ENCODE results near the gene ZBED5. TPM values are rescaled to one million over a fixed set of nuclear protein-coding genes. Genes with fewer than 3 reads are reported as not detected.
"Not testable (repeated sequence)": the region's sequence is repeated elsewhere in the genome, so short reads cannot be mapped to it uniquely, and the experiment has no call there.

Gene ZBED5
- polyA plus RNA-seq, 6 donors from 2014 or later, result 17.1 to 46.3 (median 35.0) TPM

DNA sequence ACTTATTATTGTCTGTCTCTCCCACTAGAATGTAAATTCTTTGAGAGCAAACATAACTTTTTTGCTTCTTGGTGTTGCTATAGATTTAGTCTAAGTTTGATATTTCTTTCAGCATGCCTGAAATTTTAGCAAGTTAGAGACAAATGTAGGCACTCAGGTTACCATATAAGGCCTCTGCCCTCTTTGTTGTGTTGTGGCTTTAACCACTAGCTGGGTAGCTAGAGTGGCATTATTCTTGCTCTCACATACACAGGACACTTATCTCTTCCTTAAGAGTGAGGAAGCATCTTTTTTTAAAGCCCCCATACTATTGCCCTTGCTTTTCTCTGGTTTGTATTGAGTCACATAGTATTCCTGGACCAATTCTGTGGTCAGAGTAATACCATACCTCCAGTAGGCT lies 11.2 kb downstream of the ZBED5 start:
- Mint-ChIP-seq H3K36me3 (no peaks in the 10 kb centered on the region), H3K4me1 (peaks cover 0 to 14% (median 12%) of the 10 kb centered on the region in 3 donors), H3K27ac (peak overlapping the region in 2 of 6 donors; percentile 27 to 49), H3K4me3 (no peak overlapping the region), H3K9me3 (no peaks in the 10 kb centered on the region), H3K27me3 (no peaks in the 10 kb centered on the region)
- DNase-seq (no peak), ATAC-seq (ENCODE audit: low read depth in 2 of 2) (no peak)

GRCh38 chr11:10845589-10845988 lies 12.3 kb downstream of the ZBED5 start:
- no peaks in the 10 kb centered on the region for H3K27me3 Mint-ChIP-seq
- H3K4me3 Mint-ChIP-seq, result no peak overlapping the region
- H3K9me3 Mint-ChIP-seq, result peaks cover 0 to 2% (median 0%) of the 10 kb centered on the region in 7 donors
- no peak for DNase-seq
- H3K27ac Mint-ChIP-seq, result no peak overlapping the region
- no peaks in the 10 kb centered on the region for H3K36me3 Mint-ChIP-seq
- H3K4me1 Mint-ChIP-seq, result peaks cover 11 to 19% (median 19%) of the 10 kb centered on the region in 3 donors
- ATAC-seq (ENCODE audit: low read depth in 2 of 2), result no peak

DNA sequence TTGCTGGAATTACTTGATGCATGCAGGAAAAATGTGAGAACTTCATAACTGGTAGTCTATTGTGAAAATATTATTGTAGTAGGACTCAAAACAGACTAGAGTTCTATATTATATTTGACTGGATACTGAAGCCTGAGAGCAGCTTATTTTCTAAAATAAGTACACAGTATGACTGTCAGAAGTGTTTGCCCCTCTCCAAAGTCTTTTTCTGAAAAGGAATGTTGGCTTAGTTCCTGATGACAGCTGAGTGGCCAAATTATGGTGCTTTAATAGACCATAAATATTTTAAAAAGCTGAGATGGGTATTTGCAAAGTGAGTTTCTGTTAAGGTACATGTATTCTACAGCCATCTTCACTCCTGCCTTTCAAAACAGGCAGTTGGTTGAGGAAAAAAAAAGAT lies 13.1 kb downstream of the ZBED5 start:
- no peaks in the 10 kb centered on the region for H3K36me3 Mint-ChIP-seq
- ATAC-seq (ENCODE audit: low read depth in 2 of 2) (no peak), DNase-seq (no peak)
- peaks cover 16 to 24% (median 16%) of the 10 kb centered on the region in 3 donors for H3K4me1 Mint-ChIP-seq
- no peak overlapping the region for H3K4me3 Mint-ChIP-seq
- no peaks in the 10 kb centered on the region for H3K27me3 Mint-ChIP-seq
- H3K27ac Mint-ChIP-seq, result peak overlapping the region in 3 of 6 donors; percentile 22 to 56 (median 41)
- peaks cover 0 to 2% (median 0%) of the 10 kb centered on the region in 7 donors for H3K9me3 Mint-ChIP-seq

GRCh38 chr11:10844356-10844755 lies 13.5 kb downstream of the ZBED5 start:
- Mint-ChIP-seq H3K36me3 (no peaks in the 10 kb centered on the region), H3K27me3 (no peaks in the 10 kb centered on the region), H3K4me3 (no peak overlapping the region), H3K9me3 (peaks cover 0 to 2% (median 0%) of the 10 kb centered on the region in 7 donors), H3K27ac (peak overlapping the region in 4 of 6 donors; percentile 9 to 56 (median 32)), H3K4me1 (peaks cover 15 to 24% (median 16%) of the 10 kb centered on the region in 3 donors)
- DNase-seq, result no peak
- no peak for ATAC-seq (ENCODE audit: low read depth in 2 of 2)

GRCh38 chr11:10838881-10839280 lies 19.0 kb downstream of the ZBED5 start:
- peaks cover 0 to 2% (median 0%) of the 10 kb centered on the region in 7 donors for H3K9me3 Mint-ChIP-seq
- DNase-seq (no peak), ATAC-seq (ENCODE audit: low read depth in 2 of 2) (no peak)
- peak overlapping the region in 1 of 6 donors; percentile 20 for H3K27ac Mint-ChIP-seq
- no peak overlapping the region for H3K4me3 Mint-ChIP-seq
- H3K27me3 Mint-ChIP-seq, result no peaks in the 10 kb centered on the region
- no peaks in the 10 kb centered on the region for H3K36me3 Mint-ChIP-seq
- H3K4me1 Mint-ChIP-seq, result peaks cover 17 to 23% (median 20%) of the 10 kb centered on the region in 3 donors

DNA sequence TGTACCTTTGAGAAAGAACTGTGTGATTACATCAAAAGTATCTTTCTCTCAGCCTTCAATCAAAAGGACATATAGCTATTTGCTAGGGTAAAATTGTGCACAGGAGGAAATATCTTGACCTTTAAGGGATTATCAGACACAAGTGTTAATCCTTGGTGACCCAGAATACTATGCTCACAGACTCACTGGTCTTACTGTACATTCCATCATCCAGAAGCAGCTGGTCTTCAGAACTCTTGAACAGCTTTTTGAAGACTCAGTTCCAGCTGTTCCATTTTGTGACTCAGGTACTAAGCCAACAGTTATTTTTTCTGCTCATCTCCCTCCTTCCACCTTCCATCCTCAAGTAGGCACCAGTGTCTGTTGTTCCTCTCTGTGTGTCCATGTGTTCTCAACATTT lies 19.8 kb downstream of the ZBED5 start:
- H3K4me3 Mint-ChIP-seq, result no peak overlapping the region

DNA sequence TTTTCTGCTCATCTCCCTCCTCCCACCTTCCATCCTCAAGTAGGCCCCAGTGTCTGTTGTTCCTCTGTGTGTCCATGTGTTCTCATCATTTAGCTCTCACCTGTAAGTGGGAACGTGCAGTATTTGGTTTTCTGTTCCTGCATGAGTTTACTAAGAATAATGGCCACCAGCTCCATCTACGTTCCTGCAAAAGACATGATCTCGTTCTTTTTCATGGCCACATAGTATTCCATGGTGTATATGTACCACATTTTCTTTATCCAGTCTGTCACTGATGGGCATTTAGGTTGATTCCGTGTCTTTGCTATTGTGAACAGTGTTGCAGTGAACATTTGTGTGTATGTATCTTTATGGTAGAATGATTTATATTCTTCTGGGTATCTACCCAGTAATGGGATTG lies 21.0 kb downstream of the ZBED5 start:
- peaks cover 17 to 23% (median 17%) of the 10 kb centered on the region in 3 donors for H3K4me1 Mint-ChIP-seq
- H3K9me3 Mint-ChIP-seq; DNase-seq; H3K4me3 Mint-ChIP-seq; H3K36me3 Mint-ChIP-seq; H3K27ac Mint-ChIP-seq; H3K27me3 Mint-ChIP-seq; ATAC-seq (ENCODE audit: low read depth in 2 of 2): not testable (repeated sequence)

More for the DNA sequence above, 19.8 kb downstream of the ZBED5 start:
- H3K36me3 Mint-ChIP-seq, result no peaks in the 10 kb centered on the region
- no peaks in the 10 kb centered on the region for H3K27me3 Mint-ChIP-seq
- no peak for ATAC-seq (ENCODE audit: low read depth in 2 of 2)
- peaks cover 17 to 23% (median 20%) of the 10 kb centered on the region in 3 donors for H3K4me1 Mint-ChIP-seq
- DNase-seq, result no peak
- H3K9me3 Mint-ChIP-seq, result peaks cover 0 to 2% (median 0%) of the 10 kb centered on the region in 7 donors
- H3K27ac Mint-ChIP-seq, result no peak overlapping the region

DNA sequence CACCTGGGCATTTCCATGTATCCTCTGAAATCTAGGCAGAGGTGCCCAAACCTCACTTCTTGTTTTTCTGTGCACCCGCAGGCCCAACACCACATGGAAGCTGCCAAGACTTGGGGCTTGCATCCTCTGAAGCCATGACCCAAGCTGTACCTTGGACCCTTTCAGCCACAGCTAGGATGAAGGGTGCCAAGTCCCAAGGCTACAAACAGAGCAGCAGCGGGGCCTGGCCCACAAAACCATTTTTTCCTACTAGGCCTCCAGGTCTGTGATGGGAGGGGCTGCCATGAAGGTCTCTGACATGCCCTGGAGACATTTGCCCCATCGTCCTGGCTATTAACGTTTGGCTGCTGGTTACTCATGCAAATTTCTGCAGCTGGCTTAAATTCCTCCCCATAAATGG lies 28.7 kb downstream of the ZBED5 start:
- Mint-ChIP-seq H3K36me3 (peaks cover 0 to 4% of the 10 kb centered on the region in 2 donors), H3K4me1 (peaks cover 17 to 20% (median 18%) of the 10 kb centered on the region in 3 donors), H3K9me3 (no peaks in the 10 kb centered on the region), H3K27me3 (no peaks in the 10 kb centered on the region), H3K4me3 (no peak overlapping the region), H3K27ac (no peak overlapping the region)
- DNase-seq (no peak), ATAC-seq (ENCODE audit: low read depth in 2 of 2) (no peak)

- no peak for ATAC-seq (ENCODE audit: low read depth in 2 of 2)
- Mint-ChIP-seq H3K36me3 (peaks cover 0 to 4% of the 10 kb centered on the region in 2 donors), H3K27ac (no peak overlapping the region), H3K27me3 (no peaks in the 10 kb centered on the region), H3K4me1 (peaks cover 18 to 27% (median 25%) of the 10 kb centered on the region in 3 donors), H3K9me3 (no peaks in the 10 kb centered on the region), H3K4me3 (no peak overlapping the region)
- no peak for DNase-seq
Observed at GRCh38 chr11:10828402-10828801, 29.5 kb downstream of the ZBED5 start.

DNA sequence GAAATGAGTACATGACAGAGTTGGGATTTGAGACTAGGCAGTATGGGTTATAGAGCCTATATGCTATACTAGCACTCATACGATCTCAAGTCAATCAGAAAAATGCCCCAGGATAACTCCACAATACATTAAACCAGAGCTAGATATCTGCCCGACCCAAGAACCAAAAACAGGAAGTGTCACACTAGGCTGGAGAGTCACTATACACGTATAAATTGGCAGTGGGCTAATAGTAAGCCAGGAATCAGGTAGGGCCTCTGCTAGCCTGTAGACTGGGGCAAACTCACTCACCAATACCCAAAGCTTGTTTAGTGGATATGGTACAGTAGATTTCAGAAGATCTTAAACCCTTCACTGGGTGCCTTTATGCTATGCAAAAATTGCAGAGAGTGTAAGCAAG lies 33.0 kb downstream of the ZBED5 start:
- DNase-seq (peak; percentile 61), ATAC-seq (ENCODE audit: low read depth in 2 of 2) (peak; percentile 98 to 99)
- Mint-ChIP-seq H3K36me3 (peaks cover 0 to under 1% of the 10 kb centered on the region in 2 donors), H3K9me3 (no peaks in the 10 kb centered on the region), H3K4me1 (peaks cover 20 to 37% (median 32%) of the 10 kb centered on the region in 3 donors), H3K27me3 (no peaks in the 10 kb centered on the region), H3K4me3 (peak overlapping the region in 7 of 8 donors; percentile 24 to 88 (median 72)), H3K27ac (peak overlapping the region; percentile 74 to 99 (median 92))

DNA sequence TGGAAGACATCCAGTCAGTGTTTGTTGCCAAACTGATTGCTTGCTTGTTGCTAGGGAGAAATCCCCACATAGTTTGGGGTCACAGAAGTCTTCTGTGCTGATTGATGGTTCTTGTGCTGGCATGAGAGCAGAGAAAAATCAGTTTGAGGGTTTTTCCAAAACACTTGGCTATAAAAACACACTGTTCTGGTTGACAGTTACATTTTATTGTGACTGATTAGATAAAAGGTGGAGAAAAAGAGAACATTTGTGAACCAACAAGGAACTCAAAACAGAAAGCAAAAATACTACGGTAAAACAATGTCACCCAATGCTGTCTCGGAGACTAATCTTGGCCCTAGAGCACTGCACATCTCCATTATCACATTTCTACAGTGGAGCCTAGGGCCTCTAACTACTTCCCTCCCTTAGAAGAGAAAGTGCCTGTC lies 34.7 kb downstream of the ZBED5 start:
- no peak for DNase-seq
- H3K36me3 Mint-ChIP-seq, result no peaks in the 10 kb centered on the region
- peak in 1 of 2 donors; percentile 17 for ATAC-seq (ENCODE audit: low read depth in 2 of 2)
- peaks cover 20 to 37% (median 32%) of the 10 kb centered on the region in 3 donors for H3K4me1 Mint-ChIP-seq
- H3K27me3 Mint-ChIP-seq, result no peaks in the 10 kb centered on the region
- H3K9me3 Mint-ChIP-seq, result no peaks in the 10 kb centered on the region
- H3K27ac Mint-ChIP-seq, result peak overlapping the region; percentile 41 to 98 (median 91)
- peak overlapping the region; percentile 18 to 81 (median 52) for H3K4me3 Mint-ChIP-seq

DNA sequence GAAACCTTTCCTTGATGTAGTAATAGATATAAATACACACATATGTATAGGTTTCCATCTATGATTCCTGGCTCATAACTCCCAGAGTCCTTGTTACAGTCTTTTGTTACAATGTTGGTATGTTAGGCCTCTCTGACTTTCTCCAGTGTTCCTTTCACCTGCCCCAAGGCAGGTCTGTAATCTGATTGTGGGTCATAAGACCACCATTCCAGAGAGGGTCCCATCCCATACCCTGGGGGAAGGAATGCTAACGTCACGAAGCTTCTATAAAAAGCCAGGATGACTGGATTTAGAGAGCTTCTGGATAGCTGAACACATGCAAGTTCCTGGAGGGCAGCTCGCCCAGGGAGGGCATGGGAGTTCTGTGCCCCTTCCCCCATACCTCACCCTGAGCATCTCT lies 35.4 kb downstream of the ZBED5 start:
- not testable (repeated sequence) for H3K27me3 Mint-ChIP-seq; DNase-seq; H3K9me3 Mint-ChIP-seq; H3K36me3 Mint-ChIP-seq; H3K4me3 Mint-ChIP-seq; ATAC-seq (ENCODE audit: low read depth in 2 of 2)
- peaks cover 20 to 37% (median 32%) of the 10 kb centered on the region in 3 donors for H3K4me1 Mint-ChIP-seq
- peak overlapping the region in 3 of 6 donors; percentile 33 to 98 (median 88) for H3K27ac Mint-ChIP-seq

- no peaks in the 10 kb centered on the region for H3K9me3 Mint-ChIP-seq
- peaks cover 9 to 12% (median 10%) of the 10 kb centered on the region in 3 donors for H3K4me1 Mint-ChIP-seq
- no peaks in the 10 kb centered on the region for H3K36me3 Mint-ChIP-seq
- DNase-seq (no peak), ATAC-seq (ENCODE audit: low read depth in 2 of 2) (no peak)
- H3K4me3 Mint-ChIP-seq, result no peak overlapping the region
- no peak overlapping the region for H3K27ac Mint-ChIP-seq
- no peaks in the 10 kb centered on the region for H3K27me3 Mint-ChIP-seq
Observed at GRCh38 chr11:10818594-10818993, 39.3 kb downstream of the ZBED5 start.

GRCh38 chr11:10813945-10814344 lies 43.9 kb downstream of the ZBED5 start:
- Mint-ChIP-seq H3K36me3 (no peaks in the 10 kb centered on the region), H3K27me3 (no peaks in the 10 kb centered on the region), H3K4me3 (no peak overlapping the region), H3K9me3 (no peaks in the 10 kb centered on the region), H3K4me1 (peaks cover 4 to 13% (median 12%) of the 10 kb centered on the region in 3 donors), H3K27ac (no peak overlapping the region)
- DNase-seq (no peak), ATAC-seq (ENCODE audit: low read depth in 2 of 2) (no peak)

Data from naive B cell (primary cell).